Superior temporal gyrus (tissue), 1 donor: Measurements from ENCODE around the gene RTKN2.
A peak's percentile ranks its signal among the peaks of the same experiment; 100 is the strongest.

Experiments
- DNase-seq: peaks from one replicate; pipeline ENCODE4 v3.0.0-alpha.2; 2016; ENCODE audit errors: extremely low spot score

The RTKN2 gene

GRCh38 chr10:62172465-62172864, 96.2 kb downstream of the RTKN2 start:
- DNase-seq = no peak

- no peak for DNase-seq
Measured at GRCh38 chr10:62171791-62172190, 96.9 kb downstream of the RTKN2 start.

- no peak for DNase-seq
Measured at GRCh38 chr10:62170732-62171131, 97.9 kb downstream of the RTKN2 start.

- peak; percentile 18 for DNase-seq
Measured at GRCh38 chr10:62166331-62167131, 102.1 kb downstream of the RTKN2 start.

GRCh38 chr10:62165803-62166202, 102.8 kb downstream of the RTKN2 start:
- no peak for DNase-seq

- no peak for DNase-seq
Measured at GRCh38 chr10:62163024-62163423, 105.6 kb downstream of the RTKN2 start.

- no peak for DNase-seq
Measured at GRCh38 chr10:62162261-62162981, 106.2 kb downstream of the RTKN2 start.

GRCh38 chr10:62159351-62159750, 109.3 kb downstream of the RTKN2 start:
- no peak for DNase-seq

- no peak for DNase-seq
Measured at GRCh38 chr10:62157601-62158000, 111.0 kb downstream of the RTKN2 start.

GRCh38 chr10:62155054-62155680, 113.5 kb downstream of the RTKN2 start:
- no peak for DNase-seq

- DNase-seq = no peak
Measured at GRCh38 chr10:62154231-62154630, 114.4 kb downstream of the RTKN2 start.

GRCh38 chr10:62153191-62153590, 115.5 kb downstream of the RTKN2 start:
- no peak for DNase-seq

GRCh38 chr10:62149621-62150020, 119.0 kb downstream of the RTKN2 start:
- DNase-seq = no peak

- DNase-seq = no peak
Measured at GRCh38 chr10:62148155-62148554, 120.5 kb downstream of the RTKN2 start.

- no peak for DNase-seq
Measured at GRCh38 chr10:62147425-62147824, 121.2 kb downstream of the RTKN2 start.

- DNase-seq = no peak
Measured at GRCh38 chr10:62136931-62137330, 131.7 kb downstream of the RTKN2 start.

GRCh38 chr10:62133618-62134017, 135.0 kb downstream of the RTKN2 start:
- no peak for DNase-seq
